Vagina (tissue), 2 donors: ENCODE data around the gene SCGB2B2.

Experiments used
- POLR2A ChIP-seq, 2 donors: fragments of 450-650 bp; IDR thresholded peaks; one replicate each; pipeline ENCODE4 v1.6.1; 2017; ENCODE audit warnings: antibody characterized with exemption in 2 of 2, mild to moderate bottlenecking in 2 of 2, moderate library complexity in 2 of 2
- POLR2AphosphoS5 ChIP-seq, 2 donors: sonication (generic); formaldehyde crosslinking; IDR thresholded peaks; one replicate each; pipeline ENCODE4 v1.9.0; 2017; ENCODE audit warnings: antibody characterized with exemption in 2 of 2, mild to moderate bottlenecking in 2 of 2, low read depth in 1 of 2; ENCODE audit not compliant: insufficient read depth in 1 of 2
- TF ChIP-seq, protein P1 (sequence below), 3 experiments: fragments of 450-650 bp in 2 of 3; fragments of 200-600 bp in 1 of 3; sonication (generic) in 1 of 3; IDR thresholded peaks; one replicate each; pipeline ENCODE4 v1.5.1; 2017 to 2019; ENCODE audit warnings: antibody characterized with exemption in 3 of 3, mild to moderate bottlenecking in 2 of 3, moderate library complexity in 2 of 3

DNA sequence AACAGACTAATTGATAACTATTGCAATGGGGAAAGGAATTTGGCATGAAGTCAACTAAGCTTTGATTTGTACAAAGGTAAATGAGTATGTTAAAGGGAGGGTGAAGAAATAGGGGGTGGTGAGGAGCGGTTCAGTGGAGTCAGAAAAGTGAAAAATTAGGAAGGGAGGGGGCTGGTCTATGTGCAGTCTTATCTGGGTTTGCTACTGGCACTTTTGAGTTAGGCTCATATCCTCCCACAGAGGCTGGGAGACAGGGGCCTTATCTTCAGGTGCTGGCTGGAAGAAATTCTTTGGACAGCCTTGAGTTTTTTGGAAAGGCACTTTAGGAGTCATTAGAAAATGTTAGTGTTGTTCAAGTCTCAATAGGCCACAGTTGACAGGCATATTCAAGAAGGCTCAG lies 11.6 kb upstream of the SCGB2B2 start:
- TF ChIP-seq POLR2AphosphoS5 (IDR thresholded peaks at IDR 0.05; ENCODE audit: insufficient read depth in 1 of 2, low read depth in 1 of 2) (no peak), POLR2A (IDR thresholded peaks at IDR 0.05) (no peak)
- TF ChIP-seq, protein P1, sequence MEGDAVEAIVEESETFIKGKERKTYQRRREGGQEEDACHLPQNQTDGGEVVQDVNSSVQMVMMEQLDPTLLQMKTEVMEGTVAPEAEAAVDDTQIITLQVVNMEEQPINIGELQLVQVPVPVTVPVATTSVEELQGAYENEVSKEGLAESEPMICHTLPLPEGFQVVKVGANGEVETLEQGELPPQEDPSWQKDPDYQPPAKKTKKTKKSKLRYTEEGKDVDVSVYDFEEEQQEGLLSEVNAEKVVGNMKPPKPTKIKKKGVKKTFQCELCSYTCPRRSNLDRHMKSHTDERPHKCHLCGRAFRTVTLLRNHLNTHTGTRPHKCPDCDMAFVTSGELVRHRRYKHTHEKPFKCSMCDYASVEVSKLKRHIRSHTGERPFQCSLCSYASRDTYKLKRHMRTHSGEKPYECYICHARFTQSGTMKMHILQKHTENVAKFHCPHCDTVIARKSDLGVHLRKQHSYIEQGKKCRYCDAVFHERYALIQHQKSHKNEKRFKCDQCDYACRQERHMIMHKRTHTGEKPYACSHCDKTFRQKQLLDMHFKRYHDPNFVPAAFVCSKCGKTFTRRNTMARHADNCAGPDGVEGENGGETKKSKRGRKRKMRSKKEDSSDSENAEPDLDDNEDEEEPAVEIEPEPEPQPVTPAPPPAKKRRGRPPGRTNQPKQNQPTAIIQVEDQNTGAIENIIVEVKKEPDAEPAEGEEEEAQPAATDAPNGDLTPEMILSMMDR (IDR thresholded peaks at IDR 0.05): no peak
